CD4-positive, alpha-beta memory T cell (primary cell): Measurements from ENCODE around the gene KRTAP4-1. TPM values are rescaled to one million over a fixed set of nuclear protein-coding genes. Genes with fewer than 3 reads are reported as not detected.
A peak's percentile ranks its signal among the peaks of the same experiment; 100 is the strongest.
"Not testable (repeated sequence)": the region's sequence is repeated elsewhere in the genome, so short reads cannot be mapped to it uniquely, and the experiment has no call there.

Experiments
- CTCF ChIA-PET: fragments of 350-600 bp; sonication (Branson Sonifier 250); formaldehyde crosslinking; loops from one replicate; lab custom pipeline; 2021; ENCODE audit warnings: inconsistent platforms; ENCODE audit not compliant: partially characterized antibody; lab: Charles Lee
- POLR2A ChIA-PET: fragments of 350-600 bp; sonication (Branson Sonifier 250); formaldehyde crosslinking; loops from one replicate; lab custom pipeline; 2021; ENCODE audit not compliant: partially characterized antibody; lab: Charles Lee
- DNase-seq, 5 donors: peaks; one replicate each; pipeline versions ENCODE4 v3.0.0 to v3.0.0-alpha.2; 2020 to 2022; ENCODE audit warnings: mixed read lengths in 1 of 5
- H3K27ac ChIP-seq: one replicate; pipeline ENCODE4 v1.7.0; 2013; ENCODE audit warnings: low read depth, low read length
- H3K27me3 ChIP-seq: 2 replicates; pipeline ENCODE4 v1.7.0; 2013; ENCODE audit warnings: mild to moderate bottlenecking, low read length, moderate library complexity; ENCODE audit not compliant: insufficient read depth
- H3K36me3 ChIP-seq: 2 replicates; pipeline ENCODE4 v1.7.0; 2013; ENCODE audit warnings: mild to moderate bottlenecking, low read length, moderate library complexity; ENCODE audit not compliant: insufficient read depth
- H3K4me1 ChIP-seq: 2 replicates; pipeline ENCODE4 v1.7.0; 2013; ENCODE audit warnings: mild to moderate bottlenecking, low read length, moderate library complexity; ENCODE audit not compliant: insufficient read depth
- H3K4me3 ChIP-seq, 2 donors: one replicate each; pipeline ENCODE4 v1.7.0; 2013; ENCODE audit warnings: low read length in 2 of 2, mild to moderate bottlenecking in 1 of 2
- H3K9me3 ChIP-seq, 2 donors: one replicate each; pipeline ENCODE4 v1.7.0; 2013; ENCODE audit warnings: low read length in 2 of 2, control low read depth in 1 of 2; ENCODE audit not compliant: control insufficient read depth in 1 of 2
- H3K27ac Mint-ChIP-seq, 7 donors: one replicate each; pipeline ENCODE4 v1.8.0; 2020 to 2021; ENCODE audit warnings: mixed read lengths in 7 of 7, mild to moderate bottlenecking in 6 of 7, inconsistent platforms in 3 of 7, moderate library complexity in 3 of 7
- H3K27me3 Mint-ChIP-seq, 2 donors: one replicate each; pipeline ENCODE4 v1.8.0; 2020 to 2021; ENCODE audit warnings: mixed read lengths in 2 of 2
- H3K36me3 Mint-ChIP-seq, 2 donors: one replicate each; pipeline ENCODE4 v1.8.0; 2020 to 2021; ENCODE audit warnings: mixed read lengths in 2 of 2, inconsistent platforms in 1 of 2, mild to moderate bottlenecking in 1 of 2
- H3K4me1 Mint-ChIP-seq, 4 donors: one replicate each; pipeline ENCODE4 v1.8.0; 2020 to 2021; ENCODE audit warnings: mixed read lengths in 4 of 4, mild to moderate bottlenecking in 1 of 4
- H3K4me3 Mint-ChIP-seq, 8 donors: one replicate each; pipeline ENCODE4 v1.8.0; 2020 to 2021; ENCODE audit warnings: mixed read lengths in 8 of 8, mild to moderate bottlenecking in 7 of 8, moderate library complexity in 6 of 8, inconsistent platforms in 3 of 8
- H3K9me3 Mint-ChIP-seq, 8 donors: one replicate each; pipeline ENCODE4 v1.8.0; 2020 to 2021; ENCODE audit warnings: mixed read lengths in 8 of 8, mild to moderate bottlenecking in 5 of 8, inconsistent platforms in 3 of 8, moderate library complexity in 1 of 8
- intact Hi-C: fragments of 100-400 bp; cut with micrococcal nuclease; formaldehyde crosslinking; loops from one replicate; pipeline ENCODE4 v1.15.1; 2023
- polyA plus RNA-seq, 2 donors: library from polyadenylated mRNA; unstranded; fragments of 300-500 nt; fragmentation: Illumina TruSeq; gene quantifications; one replicate each; pipeline ENCODE4 v1.2.3, GENCODE V29; 2021
- total RNA-seq, 2 experiments: library from RNA; stranded (reverse); gene quantifications; one replicate each; pipeline ENCODE4 v1.2.3, GENCODE V29; 2021

Gene KRTAP4-1
- not detected for total RNA-seq
- not detected for polyA plus RNA-seq

DNA sequence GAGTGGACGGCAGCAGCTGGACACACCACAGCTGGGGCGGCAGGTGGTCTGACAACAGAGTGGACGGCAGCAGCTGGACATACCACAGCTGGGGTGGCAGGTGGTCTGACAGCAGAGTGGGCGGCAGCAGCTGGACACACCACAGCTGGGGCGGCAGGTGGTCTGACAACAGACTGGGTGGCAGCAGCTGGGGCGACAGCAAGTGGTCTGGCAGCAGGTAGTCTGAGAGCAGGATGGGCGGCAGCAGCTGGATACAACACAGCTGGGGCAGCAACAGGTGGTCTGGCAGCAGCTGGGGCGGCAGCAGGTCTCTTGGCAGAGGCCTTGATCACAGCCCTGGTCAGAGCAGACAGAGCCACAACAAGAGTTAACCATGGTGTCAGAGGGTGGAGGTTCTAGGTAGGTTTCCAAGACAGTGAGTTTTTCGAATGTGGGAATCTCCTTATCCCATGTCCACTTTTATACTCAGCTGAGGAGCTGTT is at the start of gene KRTAP4-1:
TSS of gene KRTAP4-1 (minus strand) at position 432 of the 482 bp plus-strand sequence. CDS start at position 375, 57 bp downstream.
- H3K4me3 ChIP-seq = no peak within 1 kb of the TSS
- intact Hi-C loops = no loop called here
- H3K36me3 ChIP-seq = no peaks in the 10 kb centered on the region
- ChIA-PET POLR2A (no interaction called here), CTCF (no interaction called here)
- no peak for DNase-seq
- H3K9me3 ChIP-seq = no peaks in the 10 kb centered on the region
- no peaks in the 10 kb centered on the region for H3K27me3 ChIP-seq
- no peaks in the 10 kb centered on the region for H3K4me1 ChIP-seq
- H3K27ac Mint-ChIP-seq = no peak within 1 kb of the TSS
- no peaks in the 10 kb centered on the region for H3K36me3 Mint-ChIP-seq
- H3K4me1 Mint-ChIP-seq = no peaks in the 10 kb centered on the region
- H3K27ac ChIP-seq = no peak within 1 kb of the TSS
- no peak within 1 kb of the TSS for H3K4me3 Mint-ChIP-seq
- H3K27me3 Mint-ChIP-seq = peaks cover 3 to 18% of the 10 kb centered on the region in 2 donors
- peaks cover 0 to 5% (median 0%) of the 10 kb centered on the region in 8 donors for H3K9me3 Mint-ChIP-seq

DNA sequence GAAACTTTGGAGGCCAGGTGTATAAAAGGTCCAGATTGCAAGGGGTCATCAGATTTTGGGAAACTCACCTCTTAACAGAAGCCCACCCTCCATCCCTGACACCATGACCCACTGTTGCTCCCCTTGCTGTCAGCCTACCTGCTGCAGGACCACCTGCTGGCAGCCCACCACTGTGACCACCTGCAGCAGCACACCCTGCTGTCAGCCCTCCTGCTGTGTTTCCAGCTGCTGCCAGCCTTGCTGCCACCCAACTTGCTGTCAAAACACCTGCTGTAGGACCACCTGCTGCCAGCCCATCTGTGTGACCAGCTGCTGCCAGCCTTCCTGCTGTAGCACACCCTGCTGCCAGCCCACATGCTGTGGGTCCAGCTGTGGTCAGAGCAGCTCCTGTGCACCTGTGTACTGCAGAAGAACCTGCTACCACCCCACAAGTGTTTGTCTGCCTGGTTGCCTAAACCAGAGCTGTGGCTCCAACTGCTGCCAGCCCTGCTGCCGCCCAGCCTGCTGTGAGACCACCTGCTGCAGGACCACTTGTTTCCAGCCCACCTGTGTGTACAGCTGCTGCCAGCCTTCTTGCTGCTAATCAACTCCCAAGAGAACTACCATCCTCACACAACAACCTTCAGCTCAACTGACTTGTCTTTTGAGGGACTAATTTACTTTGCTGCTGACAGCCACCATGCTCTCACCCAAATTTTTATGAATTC is 47.8 kb upstream of the KRTAP4-1 start, which contains the start of gene KRTAP9-3:
TSS of gene KRTAP9-3 (plus strand) at position 51 of the 707 bp plus-strand sequence. CDS start at position 104, 53 bp downstream.
- intact Hi-C loops = not testable (repeated sequence)

DNA sequence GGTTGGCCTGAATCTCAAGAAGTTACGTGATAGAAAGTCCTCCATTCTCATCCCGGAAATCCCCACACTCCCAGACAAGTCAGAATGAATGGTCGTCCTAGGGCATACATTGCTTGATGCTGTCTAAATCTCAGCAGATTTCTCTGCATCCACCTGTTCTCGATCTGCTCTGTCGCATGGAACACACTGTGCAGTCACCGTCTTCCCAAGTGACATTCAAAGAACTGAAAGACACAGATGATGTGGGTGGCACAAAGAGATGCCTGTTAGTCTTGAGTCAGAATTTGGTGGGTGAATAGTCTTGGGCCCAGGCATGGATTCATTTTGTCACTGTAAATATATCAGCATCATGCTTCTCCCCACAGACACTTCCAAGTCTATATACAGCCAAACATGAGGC is 47.0 kb upstream of the KRTAP4-1 start:
- intact Hi-C loops = no loop called here
- ChIA-PET CTCF (no interaction called here), POLR2A (no interaction called here)
- no peak for DNase-seq
- Histone ChIP-seq H3K9me3 (no peaks in the 10 kb centered on the region), H3K36me3 (no peaks in the 10 kb centered on the region), H3K4me1 (no peaks in the 10 kb centered on the region), H3K27ac (no peak overlapping the region), H3K27me3 (no peaks in the 10 kb centered on the region), H3K4me3 (no peak overlapping the region)
- Mint-ChIP-seq H3K27ac (no peak overlapping the region), H3K9me3 (peaks cover 0 to 2% (median 0%) of the 10 kb centered on the region in 8 donors), H3K27me3 (peaks cover 18 to 21% of the 10 kb centered on the region in 2 donors), H3K4me1 (peaks cover 0 to 2% (median under 1%) of the 10 kb centered on the region in 4 donors), H3K36me3 (no peaks in the 10 kb centered on the region), H3K4me3 (no peak overlapping the region)

More for the DNA sequence above, 47.8 kb upstream of the KRTAP4-1 start, which contains the start of gene KRTAP9-3:
- H3K36me3 Mint-ChIP-seq, DNase-seq, H3K4me3 Mint-ChIP-seq, H3K27me3 ChIP-seq, H3K27ac ChIP-seq, H3K9me3 Mint-ChIP-seq, CTCF ChIA-PET, H3K4me3 ChIP-seq, H3K4me1 Mint-ChIP-seq, H3K9me3 ChIP-seq, POLR2A ChIA-PET, H3K4me1 ChIP-seq, H3K36me3 ChIP-seq: not testable (repeated sequence)
- peaks cover 21 to 24% of the 10 kb centered on the region in 2 donors for H3K27me3 Mint-ChIP-seq
- peak within 1 kb of the TSS in 1 of 7 donors; percentile 2 for H3K27ac Mint-ChIP-seq

DNA sequence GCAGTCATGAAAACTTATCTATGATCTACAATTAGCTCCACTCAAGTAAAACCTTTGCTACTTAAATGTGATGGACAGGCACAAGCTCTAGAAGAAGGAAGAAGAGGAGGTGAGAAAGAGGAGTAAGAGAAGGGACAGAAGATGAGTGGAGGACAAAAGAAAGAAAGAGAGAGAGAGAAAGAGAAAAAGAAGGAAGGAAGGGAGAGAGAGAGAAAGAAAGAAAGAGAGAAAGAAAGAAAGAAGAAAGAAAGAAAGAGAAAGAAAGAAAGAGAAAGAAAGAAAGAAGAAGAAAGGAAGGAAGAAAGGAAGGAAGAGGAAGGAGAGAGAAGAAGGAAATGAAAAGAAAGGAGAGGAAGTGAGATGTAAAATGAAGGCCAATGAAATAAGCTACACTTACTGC is 45.4 kb upstream of the KRTAP4-1 start:
- no peaks in the 10 kb centered on the region for H3K36me3 Mint-ChIP-seq
- intact Hi-C loops = no loop called here
- peaks cover 0 to 2% (median 0%) of the 10 kb centered on the region in 8 donors for H3K9me3 Mint-ChIP-seq
- ChIA-PET CTCF (interaction anchor here (2.0 kb wide), 1 partner anchor 319 kb away, joined by 4 read pairs; no protein-coding TSS in a partner anchor), POLR2A (interaction anchor here (1.4 kb wide), 1 partner anchor 78 kb away, joined by 3 read pairs; no protein-coding TSS in a partner anchor)
- H3K4me1 Mint-ChIP-seq = peaks cover 0 to 2% (median under 1%) of the 10 kb centered on the region in 4 donors
- H3K36me3 ChIP-seq = no peaks in the 10 kb centered on the region
- H3K27ac Mint-ChIP-seq = no peak overlapping the region
- no peak overlapping the region for H3K4me3 Mint-ChIP-seq
- no peak overlapping the region for H3K27ac ChIP-seq
- H3K27me3 ChIP-seq = no peaks in the 10 kb centered on the region
- no peak for DNase-seq
- H3K27me3 Mint-ChIP-seq = peaks cover 17 to 21% of the 10 kb centered on the region in 2 donors
- H3K4me1 ChIP-seq = no peaks in the 10 kb centered on the region
- H3K9me3 ChIP-seq = no peaks in the 10 kb centered on the region
- H3K4me3 ChIP-seq = no peak overlapping the region

DNA sequence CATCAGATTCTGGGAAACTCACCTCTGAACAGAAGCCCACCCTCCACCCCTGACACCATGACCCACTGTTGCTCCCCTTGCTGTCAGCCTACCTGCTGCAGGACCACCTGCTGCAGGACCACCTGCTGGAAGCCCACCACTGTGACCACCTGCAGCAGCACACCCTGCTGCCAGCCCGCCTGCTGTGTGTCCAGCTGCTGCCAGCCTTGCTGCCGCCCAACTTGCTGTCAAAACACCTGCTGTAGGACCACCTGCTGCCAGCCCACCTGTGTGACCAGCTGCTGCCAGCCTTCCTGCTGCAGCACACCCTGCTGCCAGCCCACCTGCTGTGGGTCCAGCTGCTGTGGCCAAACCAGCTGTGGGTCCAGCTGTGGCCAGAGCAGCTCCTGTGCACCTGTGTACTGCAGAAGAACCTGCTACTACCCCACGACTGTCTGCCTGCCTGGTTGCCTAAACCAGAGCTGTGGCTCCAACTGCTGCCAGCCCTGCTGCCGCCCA is 41.9 kb upstream of the KRTAP4-1 start, which contains the start of gene KRTAP9-2:
TSS of gene KRTAP9-2 (plus strand) at position 51 of the 498 bp plus-strand sequence. CDS start at position 58, 7 bp downstream.
- H3K27ac ChIP-seq, DNase-seq, H3K36me3 Mint-ChIP-seq, H3K27ac Mint-ChIP-seq, H3K4me3 ChIP-seq, H3K9me3 ChIP-seq, intact Hi-C loops, CTCF ChIA-PET, H3K36me3 ChIP-seq, POLR2A ChIA-PET, H3K27me3 ChIP-seq, H3K9me3 Mint-ChIP-seq, H3K4me3 Mint-ChIP-seq, H3K4me1 ChIP-seq, H3K27me3 Mint-ChIP-seq, H3K4me1 Mint-ChIP-seq: not testable (repeated sequence)

DNA sequence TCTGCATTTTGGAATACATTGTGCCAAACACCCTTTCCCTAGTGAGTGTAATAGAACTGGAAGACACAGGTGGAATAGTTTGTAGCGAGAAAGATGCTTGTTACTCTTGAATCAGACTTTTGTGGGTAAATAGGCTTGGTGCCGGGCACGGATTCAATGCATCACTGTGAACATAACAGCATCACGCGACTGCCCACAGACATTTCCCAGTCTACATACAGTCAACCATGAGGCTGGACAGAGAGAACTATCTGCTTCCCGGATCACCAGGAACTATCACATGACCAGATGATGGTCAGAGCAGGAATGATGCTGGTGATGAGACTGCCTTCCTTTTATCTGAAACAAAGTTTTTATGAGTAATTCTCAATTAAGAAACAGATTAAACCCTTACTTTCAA is 41.3 kb upstream of the KRTAP4-1 start:
- Mint-ChIP-seq H3K36me3 (no peaks in the 10 kb centered on the region), H3K4me3 (no peak overlapping the region), H3K27ac (no peak overlapping the region), H3K27me3 (peaks cover 7 to 9% of the 10 kb centered on the region in 2 donors), H3K9me3 (peaks cover 0 to 2% (median 0%) of the 10 kb centered on the region in 8 donors), H3K4me1 (no peaks in the 10 kb centered on the region)
- no peak for DNase-seq
- Histone ChIP-seq H3K27me3 (no peaks in the 10 kb centered on the region), H3K4me3 (no peak overlapping the region), H3K4me1 (no peaks in the 10 kb centered on the region), H3K27ac (no peak overlapping the region), H3K36me3 (no peaks in the 10 kb centered on the region), H3K9me3 (no peaks in the 10 kb centered on the region)
- intact Hi-C loops = no loop called here
- POLR2A ChIA-PET = interaction anchor here (0.6 kb wide), 1 partner anchor 1213 kb away, joined by 3 read pairs; no protein-coding TSS in a partner anchor
- CTCF ChIA-PET = no interaction called here

DNA sequence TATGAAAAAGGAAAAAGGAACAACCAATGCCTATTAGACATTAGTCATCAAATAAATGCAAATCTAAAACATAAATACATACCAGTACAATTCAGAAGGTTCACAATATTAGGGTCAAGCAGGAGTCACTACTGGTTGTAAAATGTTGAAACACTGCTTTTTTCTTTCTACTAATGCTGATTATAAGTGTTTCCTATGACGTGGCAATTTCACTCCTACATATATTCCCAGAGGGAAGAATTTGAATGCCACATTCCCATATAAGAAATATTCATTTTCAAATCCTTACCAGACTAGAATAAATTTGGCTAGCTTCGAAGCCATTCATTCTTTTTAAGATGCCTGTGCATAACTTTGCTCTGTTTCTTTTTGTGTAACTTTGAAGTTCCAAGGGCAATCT is 39.1 kb upstream of the KRTAP4-1 start:
- no peaks in the 10 kb centered on the region for H3K36me3 ChIP-seq
- Mint-ChIP-seq H3K4me1 (no peaks in the 10 kb centered on the region), H3K36me3 (peaks cover 0 to 3% of the 10 kb centered on the region in 2 donors), H3K9me3 (peaks cover 0 to 12% (median 2%) of the 10 kb centered on the region in 8 donors), H3K4me3 (no peak overlapping the region), H3K27me3 (peaks cover 7 to 9% of the 10 kb centered on the region in 2 donors), H3K27ac (no peak overlapping the region)
- intact Hi-C loops = no loop called here
- DNase-seq = no peak
- no peak overlapping the region for H3K4me3 ChIP-seq
- no peaks in the 10 kb centered on the region for H3K4me1 ChIP-seq
- no peaks in the 10 kb centered on the region for H3K9me3 ChIP-seq
- ChIA-PET POLR2A (no interaction called here), CTCF (no interaction called here)
- no peak overlapping the region for H3K27ac ChIP-seq
- H3K27me3 ChIP-seq = no peaks in the 10 kb centered on the region
